M059J (cell line): ENCODE results near the gene NKIRAS2. TPM values are rescaled to one million over a fixed set of nuclear protein-coding genes. Genes with fewer than 3 reads are reported as not detected.

Source experiments
- DNase-seq: peaks from one replicate; pipeline ENCODE4 v3.0.0-alpha.2; 2012; ENCODE audit warnings: low read depth
- total RNA-seq: library from RNA; depleted of rRNA; stranded (reverse); fragments of >200 nt; shearing (Covaris generic); gene quantifications from 2 replicates; pipeline ENCODE4 v1.2.3, GENCODE V29; 2014; rRNA removed

The NKIRAS2 gene
- 46.5 and 48.8 TPM in 2 replicates for total RNA-seq

DNA sequence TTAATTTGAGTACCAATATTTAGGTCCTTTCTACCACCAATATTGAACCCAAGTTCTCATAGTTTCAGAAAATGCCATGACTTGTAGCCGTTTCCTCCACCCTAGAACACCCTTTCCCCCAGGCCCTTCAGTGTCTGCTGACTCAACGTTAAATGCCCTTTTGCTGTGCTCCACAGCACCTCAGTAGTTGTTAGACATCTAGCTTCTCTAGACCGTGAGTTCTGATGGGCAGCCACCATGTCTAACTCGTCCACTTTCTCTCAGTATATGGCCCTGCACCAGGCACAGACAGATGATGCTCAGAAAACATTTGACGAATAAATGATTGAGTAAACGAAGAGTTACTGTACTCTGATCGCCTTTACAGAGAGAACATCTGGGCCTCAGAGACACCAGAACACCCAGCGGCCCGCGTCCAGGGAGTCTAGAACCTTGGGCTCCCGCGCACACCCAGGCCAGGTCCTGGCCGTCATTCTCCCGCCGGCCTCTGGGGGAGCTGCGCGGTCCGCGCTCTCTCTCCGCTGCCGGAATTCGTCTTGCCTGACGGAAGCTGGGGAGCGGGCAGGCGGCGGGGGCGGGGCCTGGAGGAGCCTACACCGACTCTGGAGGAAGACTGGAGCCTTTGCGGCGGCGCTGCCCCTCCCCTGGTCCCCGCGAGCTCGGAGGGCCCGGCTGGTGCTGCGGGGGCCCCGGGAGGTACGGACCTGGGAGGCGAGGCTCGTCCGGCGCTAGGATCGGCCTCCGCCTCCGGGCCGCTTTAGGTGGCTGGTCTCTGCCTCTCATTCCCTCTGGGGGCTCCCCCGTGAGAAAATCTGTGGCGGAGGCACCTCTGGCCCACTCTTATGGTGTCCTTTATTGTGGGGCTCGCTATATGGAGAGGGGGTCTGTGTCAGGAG is at the start of gene NKIRAS2:
TSS of gene NKIRAS2 (plus strand) at position 582 of the 896 bp plus-strand sequence. CDS start 1,488 bp downstream, outside the sequence.
- DNase-seq: peak; percentile 87

- DNase-seq: no peak
Observed at GRCh38 chr17:41970901-41971331, 49.0 kb upstream of the NKIRAS2 start.

- no peak for DNase-seq
Observed at GRCh38 chr17:41971721-41972523, 48.0 kb upstream of the NKIRAS2 start.

DNA sequence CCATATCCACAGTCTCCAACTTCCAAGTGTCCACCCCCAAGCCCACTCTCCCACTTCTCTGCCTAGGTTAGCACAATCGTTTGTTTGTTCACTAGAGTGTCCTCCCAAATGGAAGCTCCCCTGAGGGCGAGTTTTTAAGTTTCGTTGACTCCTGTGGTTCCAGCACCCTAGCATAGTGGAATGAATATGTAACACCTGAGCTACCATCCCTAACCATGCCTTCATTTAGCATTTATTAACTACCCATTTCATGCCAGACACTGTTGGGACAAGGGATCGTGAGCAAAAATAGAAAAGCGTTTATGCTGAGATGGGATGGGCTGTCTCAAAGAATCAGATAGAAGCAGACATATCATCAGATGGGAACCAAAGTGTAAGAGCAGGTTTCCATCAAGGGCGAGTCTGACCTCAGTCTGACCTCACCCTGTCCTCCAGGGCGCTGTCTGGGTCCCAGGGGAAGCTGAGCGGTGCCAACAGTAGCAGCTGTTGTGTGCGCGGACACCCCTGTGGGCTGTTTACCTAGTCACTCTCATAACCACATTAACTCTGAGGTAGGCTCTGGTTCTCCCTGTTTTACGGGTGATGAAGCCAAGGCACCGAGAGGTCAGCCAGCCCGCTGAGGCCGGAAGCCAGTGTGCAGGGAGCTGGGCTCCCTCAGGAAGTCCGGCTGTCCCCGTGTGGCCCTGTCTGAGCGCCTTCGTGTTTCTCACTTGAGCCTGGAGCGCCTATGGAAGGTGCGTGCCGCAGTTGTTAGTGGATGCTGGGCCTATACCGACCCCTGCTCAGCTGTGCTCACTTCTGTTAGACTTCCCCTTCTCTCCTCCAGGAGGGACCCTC is 47.1 kb upstream of the NKIRAS2 start:
- DNase-seq: peak; percentile 36

DNA sequence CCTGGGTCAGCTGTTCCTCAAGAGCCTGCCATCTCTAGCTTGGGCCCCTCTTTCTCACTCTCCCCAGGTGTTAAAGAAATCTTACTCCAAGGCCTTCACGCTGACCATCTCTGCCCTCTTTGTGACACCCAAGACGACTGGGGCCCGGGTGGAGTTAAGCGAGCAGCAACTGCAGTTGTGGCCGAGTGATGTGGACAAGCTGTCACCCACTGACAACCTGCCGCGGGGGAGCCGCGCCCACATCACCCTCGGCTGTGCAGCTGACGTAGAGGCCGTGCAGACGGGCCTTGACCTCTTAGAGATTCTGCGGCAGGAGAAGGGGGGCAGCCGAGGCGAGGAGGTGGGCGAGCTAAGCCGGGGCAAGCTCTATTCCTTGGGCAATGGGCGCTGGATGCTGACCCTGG is 46.5 kb upstream of the NKIRAS2 start:
- no peak for DNase-seq

DNA sequence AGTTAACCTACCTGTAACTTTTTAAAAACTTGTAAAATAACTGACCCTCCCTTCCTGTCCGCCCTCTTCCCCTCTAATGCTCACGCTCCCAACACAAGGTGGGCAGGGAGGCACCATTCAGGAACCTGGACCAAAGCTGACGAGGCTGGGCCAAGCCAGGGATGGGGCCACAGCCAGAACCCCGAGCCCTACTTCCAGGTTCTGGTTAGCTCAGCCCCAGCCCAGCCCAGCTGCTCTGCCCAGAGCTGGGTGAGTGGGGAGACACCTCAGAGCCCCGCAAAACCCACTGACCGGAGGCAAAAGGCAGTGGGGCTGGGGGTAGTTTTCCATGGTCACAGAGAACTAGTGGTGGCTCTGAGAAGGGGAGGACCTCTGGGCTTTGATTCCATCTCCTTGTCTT is 45.9 kb upstream of the NKIRAS2 start:
- no peak for DNase-seq

GRCh38 chr17:41974658-41975057 is 45.2 kb upstream of the NKIRAS2 start:
- no peak for DNase-seq

DNA sequence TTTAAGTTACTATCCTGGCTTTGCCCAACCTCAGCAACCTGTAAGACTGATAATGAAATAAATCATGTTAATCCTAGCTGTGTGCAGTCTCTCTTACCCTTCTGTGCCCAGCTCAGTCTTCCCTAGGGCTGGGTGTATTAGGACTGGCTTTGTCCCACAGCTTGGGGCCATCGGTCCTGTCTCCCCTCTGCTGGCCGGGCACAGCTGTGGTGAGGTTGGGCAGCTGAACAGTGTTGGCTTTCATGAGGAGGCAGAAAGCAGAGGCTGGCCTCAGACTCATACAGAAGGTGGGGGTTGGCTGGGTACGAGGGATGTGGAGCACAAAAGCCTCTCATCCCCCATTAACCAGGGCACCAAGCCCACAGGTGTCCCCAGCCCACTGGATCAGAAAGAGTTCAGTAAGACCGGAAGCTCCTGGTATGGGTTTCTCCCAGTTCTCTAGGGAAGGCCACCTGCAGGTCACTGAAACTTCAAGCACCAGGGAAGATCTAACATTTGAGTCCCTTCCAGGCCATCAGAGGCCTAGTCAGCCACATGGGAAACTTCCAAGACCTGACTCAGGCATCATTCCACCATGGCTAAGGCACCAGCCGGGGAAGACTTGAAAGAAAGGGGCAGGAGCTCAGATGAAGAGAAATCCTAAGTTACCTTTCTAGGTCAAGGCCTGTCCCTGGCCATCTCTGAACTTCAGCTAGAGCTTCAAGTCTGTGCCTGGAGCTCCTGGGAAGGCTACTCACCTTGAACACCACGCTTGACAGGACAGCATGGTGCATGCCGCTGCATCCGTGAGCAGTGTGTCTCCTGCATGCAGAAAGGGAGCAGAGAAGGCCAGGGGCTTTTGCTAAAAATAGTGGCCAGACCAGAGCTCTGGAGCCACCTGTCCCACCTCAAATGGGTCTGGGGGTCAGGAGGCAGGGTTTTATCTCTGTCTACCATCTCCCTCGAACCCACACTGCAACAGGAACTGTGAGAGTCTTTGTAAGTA is 44.5 kb upstream of the NKIRAS2 start:
- DNase-seq: peak; percentile 53

GRCh38 chr17:41976142-41976768 is 43.6 kb upstream of the NKIRAS2 start:
- no peak for DNase-seq

GRCh38 chr17:41977991-41978390 is 41.9 kb upstream of the NKIRAS2 start:
- no peak for DNase-seq

DNA sequence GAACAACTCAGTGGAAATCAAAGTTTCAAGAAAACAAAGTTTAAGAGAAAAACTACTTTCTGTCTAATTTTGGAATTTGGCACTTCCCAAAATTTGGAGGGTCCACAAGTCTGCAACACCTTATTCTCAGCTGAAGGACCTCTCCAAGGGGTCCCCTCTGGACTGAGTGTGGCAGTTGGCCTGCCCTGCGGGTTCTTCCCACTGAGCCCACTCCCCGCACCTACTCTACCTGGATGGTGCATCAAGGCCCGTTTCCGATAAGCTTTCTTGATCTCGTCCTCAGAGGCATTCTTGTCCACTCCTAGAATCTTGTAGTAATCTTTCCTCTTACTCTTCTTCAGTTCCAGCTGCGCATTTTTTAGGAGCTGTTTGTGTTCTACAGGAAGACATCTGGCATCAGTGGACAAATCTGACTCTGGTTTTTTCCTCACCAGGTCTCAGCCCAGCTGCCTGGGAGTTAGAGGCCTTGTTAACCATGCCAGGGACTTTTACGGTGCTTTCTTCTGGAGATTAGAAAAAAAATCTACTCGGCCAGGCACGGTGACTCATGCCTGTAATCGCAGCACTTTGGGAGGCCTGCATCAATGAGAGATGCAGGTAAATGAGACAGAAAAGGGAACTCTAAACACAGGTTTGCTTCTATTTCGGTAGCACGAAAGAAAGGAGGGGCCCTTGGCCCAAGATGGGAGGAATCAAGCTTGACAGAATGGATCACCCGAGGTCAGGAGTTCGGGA is 37.7 kb upstream of the NKIRAS2 start:
- DNase-seq: peak; percentile 50

- no peak for DNase-seq
Observed at GRCh38 chr17:41984454-41984853, 35.4 kb upstream of the NKIRAS2 start.

DNA sequence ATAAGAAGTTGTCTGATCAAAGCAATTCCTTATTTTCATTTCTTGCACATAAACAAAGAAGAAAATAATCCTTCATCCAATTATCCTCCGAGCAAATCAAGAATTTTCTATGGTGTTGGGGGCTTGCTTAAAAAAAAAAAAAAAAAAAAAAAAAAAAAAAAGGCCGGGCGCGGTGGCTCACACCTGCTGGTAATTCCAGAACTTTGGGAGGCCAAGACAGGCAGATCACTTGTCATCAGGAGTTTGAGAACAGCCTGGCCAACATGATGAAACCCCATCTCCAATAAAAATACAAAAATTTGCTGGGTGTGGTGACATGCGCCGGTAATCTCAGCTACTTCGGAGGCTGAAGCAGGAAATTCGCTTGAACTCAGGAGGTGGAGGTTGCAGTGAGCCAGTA is 34.0 kb upstream of the NKIRAS2 start:
- DNase-seq: no peak

- DNase-seq: no peak
Observed at GRCh38 chr17:41986634-41987033, 33.3 kb upstream of the NKIRAS2 start.

DNA sequence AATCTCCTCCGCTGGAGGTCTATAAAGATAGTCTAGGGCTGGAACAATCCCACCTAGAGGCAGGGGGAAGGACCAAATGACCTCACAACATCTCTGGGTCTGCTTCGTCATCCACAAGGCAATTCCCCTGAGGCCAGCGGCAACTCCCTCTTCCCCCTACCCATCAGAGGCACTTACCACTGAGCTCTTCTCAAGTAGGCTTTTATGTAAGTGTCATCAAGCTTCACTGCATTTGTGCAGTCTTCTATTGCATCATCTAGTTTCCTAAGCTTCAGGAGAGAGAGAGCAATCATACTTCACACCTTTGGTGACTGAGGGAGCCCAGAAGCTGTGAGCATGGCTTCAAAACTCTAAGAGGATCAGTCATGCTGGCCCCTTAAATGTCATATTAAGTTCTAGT is 32.2 kb upstream of the NKIRAS2 start:
- DNase-seq: no peak

GRCh38 chr17:41988418-41988817 is 31.5 kb upstream of the NKIRAS2 start:
- no peak for DNase-seq

- no peak for DNase-seq
Observed at GRCh38 chr17:41989702-41990419, 30.0 kb upstream of the NKIRAS2 start.

GRCh38 chr17:41992576-41992975 is 27.3 kb upstream of the NKIRAS2 start:
- DNase-seq: no peak

DNA sequence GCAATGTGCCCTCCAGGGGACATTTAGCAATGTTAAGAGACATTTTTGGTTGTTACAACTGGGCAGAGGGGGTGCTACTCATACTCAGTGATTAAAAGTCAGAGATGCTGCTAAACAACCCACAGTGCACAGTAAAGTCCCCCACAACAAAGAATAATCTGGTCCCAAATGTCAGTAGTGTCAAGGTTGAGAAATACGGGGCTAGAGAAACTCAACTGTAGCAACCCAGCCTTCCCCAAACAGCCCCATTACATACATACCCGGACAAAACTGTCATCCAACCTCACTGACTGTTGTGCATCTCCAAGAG is 23.1 kb upstream of the NKIRAS2 start:
- no peak for DNase-seq
